ENCODE data around the gene HOXA6. TPM values are rescaled to one million over a fixed set of nuclear protein-coding genes. Genes with fewer than 3 reads are reported as not detected.

HOXA6 gene
- total and polyA plus RNA-seq, 2 donors from 2014 or later = 1.1 to 22.0 TPM

DNA sequence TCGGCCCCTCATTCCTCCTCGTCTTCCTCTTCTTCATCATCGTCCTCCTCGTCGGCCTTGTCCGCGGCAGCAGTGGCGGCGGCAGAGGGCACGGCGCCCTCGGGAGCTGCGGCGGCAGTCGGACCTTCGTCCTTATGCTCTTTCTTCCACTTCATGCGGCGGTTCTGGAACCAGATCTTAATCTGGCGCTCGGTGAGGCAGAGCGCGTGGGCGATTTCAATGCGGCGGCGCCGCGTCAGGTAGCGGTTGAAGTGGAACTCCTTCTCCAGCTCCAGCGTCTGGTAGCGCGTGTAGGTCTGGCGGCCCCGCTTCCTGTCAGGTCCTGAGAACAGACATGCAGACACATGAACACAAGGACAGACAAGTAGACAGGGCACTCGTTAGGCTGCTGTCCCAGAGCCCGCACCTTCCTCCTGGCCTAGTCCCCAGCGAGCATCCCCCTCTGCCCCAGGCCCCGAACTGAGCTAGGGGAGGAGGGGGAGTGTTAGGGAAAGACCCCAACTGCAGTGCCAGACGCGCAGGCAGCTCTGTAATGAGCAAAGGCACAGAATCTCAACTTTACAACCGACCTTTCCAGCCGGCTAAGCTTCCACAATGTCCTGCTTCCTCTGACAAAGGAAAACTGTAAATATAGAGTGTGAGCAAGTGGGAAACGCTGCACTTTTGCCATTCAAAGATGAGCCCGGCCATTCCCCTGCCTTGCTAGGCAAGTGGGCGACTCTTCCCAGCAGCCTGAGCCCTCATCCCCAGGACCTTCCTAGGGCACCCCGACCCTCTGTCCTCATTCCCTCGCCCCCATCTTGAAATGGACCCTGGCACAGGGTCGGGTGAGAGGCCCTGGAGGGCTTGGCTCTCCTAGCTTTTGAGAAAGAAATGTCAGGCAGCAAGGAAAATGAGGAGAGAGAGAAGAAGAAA is 7.6 kb upstream of the HOXA6 start:
- Histone ChIP-seq H3K4me1 (ENCODE audit: control insufficient read depth in 2 of 3, insufficient read depth in 2 of 3, low read depth in 1 of 3, low read length in 3 of 3) (peaks cover 0 to 19% (median 10%) of the 10 kb centered on the region in 3 donors), H3K27me3 (ENCODE audit: control insufficient read depth, insufficient read depth, low read length) (no peaks in the 10 kb centered on the region)

DNA sequence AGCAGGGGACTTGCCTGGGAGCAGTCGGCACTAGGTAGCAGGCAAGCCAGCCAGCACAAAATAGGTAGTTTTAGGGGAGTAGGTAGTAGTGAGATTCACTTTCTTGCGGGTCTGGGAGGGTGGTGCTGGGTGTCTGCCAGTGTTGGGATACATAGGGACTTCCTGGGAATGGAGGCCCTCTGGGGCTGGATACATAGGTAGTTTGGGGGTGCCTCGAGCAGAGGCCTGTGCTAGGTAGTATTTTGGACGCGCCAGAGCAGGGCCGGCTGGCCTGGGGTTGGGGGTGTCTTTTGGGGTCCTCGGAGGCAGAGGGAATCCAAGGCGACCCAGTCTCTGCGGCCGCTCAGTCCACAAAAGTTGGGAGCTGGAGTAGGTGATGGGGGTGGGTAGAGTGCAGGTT is 6.8 kb upstream of the HOXA6 start:
- Histone ChIP-seq H3K36me3 (ENCODE audit: control insufficient read depth in 2 of 3, insufficient read depth in 3 of 3, low read length in 3 of 3) (no peaks in the 10 kb centered on the region), H3K4me3 (ENCODE audit: low read length in 3 of 3) (peak overlapping the region in 1 of 3 donors; percentile 83), H3K27ac (ENCODE audit: low read depth in 2 of 2, low read length in 2 of 2) (peak overlapping the region; percentile 97 to 98), H3K4me1 (ENCODE audit: control insufficient read depth in 2 of 3, insufficient read depth in 2 of 3, low read depth in 1 of 3, low read length in 3 of 3) (peaks cover 0 to 19% (median 10%) of the 10 kb centered on the region in 3 donors), H3K27me3 (ENCODE audit: control insufficient read depth, insufficient read depth, low read length) (no peaks in the 10 kb centered on the region), H3K9ac (ENCODE audit: low read length in 3 of 3) (peak overlapping the region in 2 of 3 donors; percentile 16 to 85), H3K9me3 (ENCODE audit: control insufficient read depth in 2 of 3, insufficient read depth in 1 of 3, low read length in 3 of 3) (no peaks in the 10 kb centered on the region)
- intact Hi-C loops (cut with DNase I) = loop anchor here (10.0 kb wide), 1 partner anchor 780 kb away; no protein-coding TSS in a partner anchor
- peak in 2 of 5 donors; percentile 44 to 63 for DNase-seq
- TF ChIP-seq, protein P1, sequence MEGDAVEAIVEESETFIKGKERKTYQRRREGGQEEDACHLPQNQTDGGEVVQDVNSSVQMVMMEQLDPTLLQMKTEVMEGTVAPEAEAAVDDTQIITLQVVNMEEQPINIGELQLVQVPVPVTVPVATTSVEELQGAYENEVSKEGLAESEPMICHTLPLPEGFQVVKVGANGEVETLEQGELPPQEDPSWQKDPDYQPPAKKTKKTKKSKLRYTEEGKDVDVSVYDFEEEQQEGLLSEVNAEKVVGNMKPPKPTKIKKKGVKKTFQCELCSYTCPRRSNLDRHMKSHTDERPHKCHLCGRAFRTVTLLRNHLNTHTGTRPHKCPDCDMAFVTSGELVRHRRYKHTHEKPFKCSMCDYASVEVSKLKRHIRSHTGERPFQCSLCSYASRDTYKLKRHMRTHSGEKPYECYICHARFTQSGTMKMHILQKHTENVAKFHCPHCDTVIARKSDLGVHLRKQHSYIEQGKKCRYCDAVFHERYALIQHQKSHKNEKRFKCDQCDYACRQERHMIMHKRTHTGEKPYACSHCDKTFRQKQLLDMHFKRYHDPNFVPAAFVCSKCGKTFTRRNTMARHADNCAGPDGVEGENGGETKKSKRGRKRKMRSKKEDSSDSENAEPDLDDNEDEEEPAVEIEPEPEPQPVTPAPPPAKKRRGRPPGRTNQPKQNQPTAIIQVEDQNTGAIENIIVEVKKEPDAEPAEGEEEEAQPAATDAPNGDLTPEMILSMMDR (IDR thresholded peaks at IDR 0.05; ENCODE audit: borderline replicate concordance, extremely low read depth, insufficient read depth) = no peak
- no peak for FAIRE-seq

More for the DNA sequence above, 7.6 kb upstream of the HOXA6 start:
- peak overlapping the region; percentile 69 to 85 (median 75) for H3K9ac ChIP-seq (ENCODE audit: low read length in 3 of 3)
- DNase-seq = peak in 3 of 5 donors; percentile 72 to 81 (median 76)
- peak overlapping the region; percentile 78 to 83 (median 82) for H3K4me3 ChIP-seq (ENCODE audit: low read length in 3 of 3)
- peak overlapping the region; percentile 97 to 98 for H3K27ac ChIP-seq (ENCODE audit: low read depth in 2 of 2, low read length in 2 of 2)
- TF ChIP-seq, protein P1 (IDR thresholded peaks at IDR 0.05; ENCODE audit: borderline replicate concordance, extremely low read depth, insufficient read depth) = no peak
- intact Hi-C loops (cut with DNase I) = loop anchor here (10.0 kb wide), 1 partner anchor 780 kb away; no protein-coding TSS in a partner anchor
- H3K9me3 ChIP-seq (ENCODE audit: control insufficient read depth in 2 of 3, insufficient read depth in 1 of 3, low read length in 3 of 3) = no peaks in the 10 kb centered on the region
- H3K36me3 ChIP-seq (ENCODE audit: control insufficient read depth in 2 of 3, insufficient read depth in 3 of 3, low read length in 3 of 3) = no peaks in the 10 kb centered on the region
- no peak for FAIRE-seq

DNA sequence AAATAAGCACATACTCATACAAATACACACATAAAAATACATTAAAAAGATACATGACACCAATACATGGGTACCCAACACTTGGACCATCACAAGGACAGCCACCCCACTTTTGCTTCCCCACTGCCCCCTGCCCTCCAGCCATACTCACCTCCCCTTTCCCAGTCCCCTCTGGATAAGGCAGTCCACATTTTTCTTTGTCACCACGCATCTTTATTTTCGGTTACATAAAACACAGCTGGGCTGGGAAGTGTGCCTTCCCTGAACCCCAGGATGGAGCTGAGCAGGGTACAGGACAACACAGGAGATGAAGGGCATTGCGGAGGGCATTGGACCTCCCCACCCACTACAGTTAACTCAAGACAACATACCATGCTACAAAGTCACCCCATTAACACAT is 6.0 kb upstream of the HOXA6 start:
- DNase-seq (peak in 1 of 5 donors; percentile 44), FAIRE-seq (no peak)
- Histone ChIP-seq H3K27me3 (ENCODE audit: control insufficient read depth, insufficient read depth, low read length) (no peaks in the 10 kb centered on the region), H3K4me3 (ENCODE audit: low read length in 3 of 3) (peak overlapping the region in 2 of 3 donors; percentile 47 to 83), H3K4me1 (ENCODE audit: control insufficient read depth in 2 of 3, insufficient read depth in 2 of 3, low read depth in 1 of 3, low read length in 3 of 3) (peaks cover 0 to 22% (median 10%) of the 10 kb centered on the region in 3 donors), H3K36me3 (ENCODE audit: control insufficient read depth in 2 of 3, insufficient read depth in 3 of 3, low read length in 3 of 3) (no peaks in the 10 kb centered on the region), H3K9me3 (ENCODE audit: control insufficient read depth in 2 of 3, insufficient read depth in 1 of 3, low read length in 3 of 3) (no peaks in the 10 kb centered on the region), H3K9ac (ENCODE audit: low read length in 3 of 3) (peak overlapping the region in 2 of 3 donors; percentile 16 to 85), H3K27ac (ENCODE audit: low read depth in 2 of 2, low read length in 2 of 2) (peak overlapping the region; percentile 97 to 98)
- intact Hi-C loops (cut with DNase I) = loop anchor here (10.0 kb wide), 1 partner anchor 779 kb away; no protein-coding TSS in a partner anchor
- TF ChIP-seq, protein P1 (IDR thresholded peaks at IDR 0.05; ENCODE audit: borderline replicate concordance, extremely low read depth, insufficient read depth) = no peak

Data from kidney (tissue), 14 donors.